ENCODE results near the gene NSF.

The NSF gene

GRCh38 chr17:46777943-46778915, 187.8 kb downstream of the NSF start:
- H3K36me3 ChIP-seq (ENCODE audit: control insufficient read depth in 2 of 2, insufficient read depth in 1 of 2, low read length in 2 of 2), result no peaks in the 10 kb centered on the region
- TF ChIP-seq REST (tag by site-specific recombination; IDR thresholded peaks at IDR 0.05) (peak; percentile 86), SP7 (tag by site-specific recombination; IDR thresholded peaks at IDR 0.05) (no peak)
- CTCF ChIA-PET, result interaction anchor here (0.5 to 0.7 kb wide), 3 partner anchors 14 to 1109 kb away, joined by 3 to 4 read pairs (median 4); no protein-coding TSS in a partner anchor
- no peak overlapping the region for H3K4me3 ChIP-seq (ENCODE audit: low read depth, low read length)
- no peak overlapping the region for H3K27ac ChIP-seq (ENCODE audit: extremely low read depth, low read depth, low read length)
- POLR2A ChIA-PET, result no interaction called here
- no peaks in the 10 kb centered on the region for H3K9me3 ChIP-seq (ENCODE audit: control insufficient read depth, insufficient read depth, low read depth, low read length)
- H3K4me1 ChIP-seq (ENCODE audit: control insufficient read depth, insufficient read depth, low read length), result no peaks in the 10 kb centered on the region

- ChIA-PET POLR2A (no interaction called here), CTCF (no interaction called here)
- H3K36me3 ChIP-seq (ENCODE audit: control insufficient read depth in 2 of 2, insufficient read depth in 1 of 2, low read length in 2 of 2), result no peaks in the 10 kb centered on the region
- no peak overlapping the region for H3K27ac ChIP-seq (ENCODE audit: extremely low read depth, low read depth, low read length)
- H3K4me3 ChIP-seq (ENCODE audit: low read depth, low read length), result no peak overlapping the region
- TF ChIP-seq ZNF501 (tag by site-specific recombination; IDR thresholded peaks at IDR 0.05), result no peak
- no peak for TF ChIP-seq ZSCAN16 (tag by site-specific recombination; IDR thresholded peaks at IDR 0.05)
- TF ChIP-seq ZNF223 (tag by site-specific recombination; IDR thresholded peaks at IDR 0.05), result no peak
- TF ChIP-seq HOXD13 (CRISPR knock-in tag; IDR thresholded peaks at IDR 0.05; ENCODE audit: borderline replicate concordance), result no peak
- no peak for TF ChIP-seq ZBTB20 (tag by site-specific recombination; IDR thresholded peaks at IDR 0.05)
- TF ChIP-seq ZNF544 (tag by site-specific recombination; IDR thresholded peaks at IDR 0.05), result no peak
- no peak for TF ChIP-seq ZNF350 (tag by site-specific recombination; IDR thresholded peaks at IDR 0.05)
- TF ChIP-seq ZNF26 (tag by site-specific recombination; IDR thresholded peaks at IDR 0.05), result no peak
- no peak for TF ChIP-seq ZBTB17 (tag by site-specific recombination; IDR thresholded peaks at IDR 0.05)
- no peak for TF ChIP-seq ZFP3 (tag by site-specific recombination; IDR thresholded peaks at IDR 0.05; ENCODE audit: low read depth)
- TF ChIP-seq SP2 (tag by site-specific recombination; IDR thresholded peaks at IDR 0.05), result no peak
- TF ChIP-seq KLF8 (tag by site-specific recombination; IDR thresholded peaks at IDR 0.05), result no peak
- H3K9me3 ChIP-seq (ENCODE audit: control insufficient read depth, insufficient read depth, low read depth, low read length), result no peaks in the 10 kb centered on the region
- H3K4me1 ChIP-seq (ENCODE audit: control insufficient read depth, insufficient read depth, low read length), result no peaks in the 10 kb centered on the region
Observed at GRCh38 chr17:46780003-46780373, 189.5 kb downstream of the NSF start.

GRCh38 chr17:46782250-46782953, 191.9 kb downstream of the NSF start:
- no peaks in the 10 kb centered on the region for H3K4me1 ChIP-seq (ENCODE audit: control insufficient read depth, insufficient read depth, low read length)
- H3K36me3 ChIP-seq (ENCODE audit: control insufficient read depth in 2 of 2, insufficient read depth in 1 of 2, low read length in 2 of 2), result no peaks in the 10 kb centered on the region
- no peak overlapping the region for H3K27ac ChIP-seq (ENCODE audit: extremely low read depth, low read depth, low read length)
- H3K4me3 ChIP-seq (ENCODE audit: low read depth, low read length), result no peak overlapping the region
- H3K9me3 ChIP-seq (ENCODE audit: control insufficient read depth, insufficient read depth, low read depth, low read length), result no peaks in the 10 kb centered on the region
- ChIA-PET CTCF (interaction anchor here (0.7 to 3.8 kb wide), 3 partner anchors 12 to 52 kb away, joined by 3 to 15 read pairs (median 4); no protein-coding TSS in a partner anchor), POLR2A (no interaction called here)
- no peak for TF ChIP-seq SETDB1 (IDR thresholded peaks at IDR 0.05; ENCODE audit: insufficient read length, low read length)
- TF ChIP-seq ZNF530 (tag by site-specific recombination; IDR thresholded peaks at IDR 0.05; ENCODE audit: low read depth), result no peak
- TF ChIP-seq ZNF654 (tag by site-specific recombination; IDR thresholded peaks at IDR 0.05; ENCODE audit: low read depth), result peak; percentile 67
- TF ChIP-seq ZNF2 (tag by site-specific recombination; IDR thresholded peaks at IDR 0.05), result peak; percentile 43; the same call in 1 of the 2 replicates
- TF ChIP-seq ZSCAN30 (tag by site-specific recombination; IDR thresholded peaks at IDR 0.05), result no peak
- TF ChIP-seq PBX3 (CRISPR knock-in tag; IDR thresholded peaks at IDR 0.05), result no peak
- no peak for TF ChIP-seq ZBTB26 (tag by site-specific recombination; optimal IDR thresholded peaks at IDR 0.05)
